CD4-positive, alpha-beta T cell treated with Interleukin-6 for 4 hours (primary cell): ENCODE results near the gene VASN.
A peak's percentile ranks its signal among the peaks of the same experiment; 100 is the strongest.
"Not testable (repeated sequence)": the region's sequence is repeated elsewhere in the genome, so short reads cannot be mapped to it uniquely, and the experiment has no call there.

ENCODE experiments used
- DNase-seq: peaks from one replicate; pipeline ENCODE4 v3.0.0-alpha.2; 2020; ENCODE audit warnings: mixed read lengths

VASN gene

DNA sequence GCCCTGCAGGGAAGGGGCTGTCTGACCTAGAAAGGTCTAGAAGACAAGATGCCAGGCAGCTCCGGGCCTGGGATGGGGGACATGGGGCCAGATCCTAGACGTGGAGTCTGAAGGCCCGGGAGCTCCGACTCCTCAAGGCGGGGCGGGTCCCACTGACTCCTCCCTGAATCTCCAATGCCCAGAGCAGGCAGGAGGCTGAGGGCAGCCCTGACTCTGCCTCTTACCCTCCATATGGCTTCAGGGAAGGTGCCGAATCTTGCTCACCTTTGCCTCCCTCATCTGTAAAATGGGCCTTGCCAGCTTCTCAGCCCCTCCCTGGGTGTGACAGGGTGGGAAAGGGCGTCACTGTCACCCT lies 14.8 kb downstream of the VASN start:
- no peak for DNase-seq

- DNase-seq, result no peak
Measured at GRCh38 chr16:4386951-4387565, 15.4 kb downstream of the VASN start.

- DNase-seq, result no peak
Measured at GRCh38 chr16:4387781-4388180, 16.1 kb downstream of the VASN start.

GRCh38 chr16:4388271-4389021 lies 16.8 kb downstream of the VASN start:
- DNase-seq, result no peak

- DNase-seq, result no peak
Measured at GRCh38 chr16:4389051-4389955, 17.7 kb downstream of the VASN start.

DNA sequence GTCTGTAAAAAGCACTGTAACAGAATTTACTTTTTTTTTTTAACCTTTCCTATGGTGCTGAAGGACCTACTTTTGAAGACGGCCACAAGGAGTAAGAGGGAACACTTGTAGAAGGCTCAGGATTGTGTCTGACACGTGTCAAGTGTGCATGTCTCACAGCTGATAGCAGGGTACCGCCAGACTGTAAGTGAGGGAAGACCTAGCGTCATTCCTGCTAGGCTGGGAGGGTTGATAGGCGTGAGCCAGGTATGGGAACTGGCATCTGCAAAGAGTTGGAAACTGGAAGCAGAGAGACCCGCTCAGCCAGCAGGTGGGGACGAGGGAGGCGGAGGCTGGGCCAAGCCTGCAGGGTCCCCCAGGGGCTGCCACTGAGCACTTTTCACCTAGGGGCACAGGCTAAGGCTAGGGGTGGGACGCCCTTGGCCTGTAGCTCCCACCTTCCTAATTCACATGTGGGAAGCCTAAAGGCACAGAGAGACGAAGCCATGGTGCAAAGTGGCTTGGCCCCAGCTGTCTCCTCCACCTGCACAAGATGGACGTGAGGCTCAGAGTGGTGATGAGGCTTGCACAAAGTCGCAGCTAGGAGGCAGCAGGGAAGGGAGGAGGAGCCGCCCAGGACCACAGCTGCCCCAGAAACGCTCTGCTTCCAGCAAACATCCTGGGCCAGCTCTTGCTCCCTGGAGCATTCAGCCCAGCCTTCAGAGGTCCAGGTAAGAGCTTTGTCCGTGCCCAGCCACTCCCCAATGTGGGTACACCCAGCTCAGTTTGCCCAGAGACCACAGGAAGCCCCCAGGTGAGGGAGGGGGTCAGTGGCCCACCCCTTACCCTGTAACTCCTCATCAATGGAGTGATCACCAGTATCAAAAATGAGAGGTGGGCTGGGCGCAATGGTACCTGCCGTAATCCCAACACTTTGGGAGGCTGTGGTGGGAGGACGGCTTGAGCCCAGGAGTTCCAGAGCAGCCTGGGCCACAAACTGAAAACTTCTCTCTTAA lies 18.9 kb downstream of the VASN start:
- DNase-seq, result no peak

DNA sequence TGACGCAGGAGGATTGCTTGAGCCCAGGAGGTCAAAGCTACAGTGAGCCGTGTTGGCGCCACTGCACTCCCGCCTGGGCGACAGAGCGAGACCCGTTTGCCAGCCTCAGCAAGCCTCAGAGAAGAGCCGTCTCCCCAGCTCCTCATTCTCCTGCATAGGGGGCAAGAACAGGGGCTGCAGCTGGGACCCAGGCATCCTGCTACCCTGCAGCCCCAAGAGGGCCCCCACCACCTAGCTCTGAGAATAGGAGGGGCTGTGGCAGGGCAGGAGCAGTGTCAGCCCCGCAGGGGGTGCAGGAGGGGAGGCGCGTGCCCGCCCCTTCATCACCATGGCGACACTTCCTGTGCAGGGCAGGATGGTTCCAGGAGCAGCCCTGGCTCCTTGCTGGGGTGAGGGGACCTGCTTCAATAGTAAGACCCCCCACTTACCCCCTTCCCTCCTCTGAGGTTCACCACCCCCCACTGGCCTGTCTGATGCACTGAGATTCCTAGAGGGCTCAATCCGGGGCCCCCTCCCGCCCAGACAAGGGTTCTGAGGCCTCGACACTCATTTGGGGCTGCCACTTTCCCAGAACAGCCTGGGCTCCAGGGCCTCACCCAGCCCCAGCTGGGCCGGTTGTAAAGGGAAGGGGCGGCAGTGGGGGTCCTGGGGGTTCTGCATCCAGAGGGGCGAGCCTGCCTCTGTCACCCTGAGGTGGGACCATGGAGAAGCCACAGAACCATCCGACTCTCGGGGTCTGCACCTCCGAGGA lies 20.2 kb downstream of the VASN start:
- DNase-seq, result peak; percentile 17

DNA sequence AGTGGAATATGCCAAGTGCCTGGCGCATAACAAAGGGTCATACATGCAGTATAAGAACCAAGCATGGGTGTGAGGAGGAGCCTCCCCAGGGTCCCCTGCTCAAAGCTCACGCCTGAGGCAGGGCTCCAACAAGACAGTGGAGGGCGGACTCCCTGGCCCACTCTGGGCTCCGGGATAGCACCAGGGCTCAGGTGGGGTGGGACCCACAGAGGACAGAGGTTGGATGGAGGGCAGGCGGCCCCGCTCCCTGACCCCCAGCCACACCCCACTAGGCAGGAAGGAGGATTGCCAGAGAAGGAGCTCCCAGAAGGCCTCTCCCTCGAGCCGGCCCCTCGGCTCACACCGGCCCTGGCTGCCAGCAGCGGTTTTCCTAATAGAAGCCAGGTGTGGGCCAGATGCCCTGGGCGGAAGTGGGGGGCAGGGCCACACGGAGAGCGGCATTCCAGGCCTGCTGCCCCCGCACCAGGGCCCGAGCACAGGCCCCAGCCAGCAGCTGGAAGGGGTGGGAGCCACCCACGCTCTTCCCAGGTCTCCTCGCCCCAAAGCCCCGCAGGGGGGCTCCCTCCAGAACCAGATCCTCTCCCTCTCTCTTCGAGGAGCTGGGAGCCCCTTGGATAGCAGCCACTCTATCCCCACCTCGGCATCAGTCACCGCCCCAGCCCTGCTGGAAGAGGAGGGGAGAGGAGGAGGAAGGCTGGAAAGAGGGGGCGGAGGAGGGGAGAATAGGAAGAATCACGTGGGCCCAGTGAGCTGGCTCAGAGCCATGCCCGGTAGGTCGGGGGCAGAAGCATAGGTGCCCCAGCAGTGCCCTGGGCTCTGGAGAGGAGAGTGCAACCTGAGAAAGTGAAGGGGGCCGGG lies 21.0 kb downstream of the VASN start:
- no peak for DNase-seq

- no peak for DNase-seq
Measured at GRCh38 chr16:4393240-4393600, 21.6 kb downstream of the VASN start.

DNA sequence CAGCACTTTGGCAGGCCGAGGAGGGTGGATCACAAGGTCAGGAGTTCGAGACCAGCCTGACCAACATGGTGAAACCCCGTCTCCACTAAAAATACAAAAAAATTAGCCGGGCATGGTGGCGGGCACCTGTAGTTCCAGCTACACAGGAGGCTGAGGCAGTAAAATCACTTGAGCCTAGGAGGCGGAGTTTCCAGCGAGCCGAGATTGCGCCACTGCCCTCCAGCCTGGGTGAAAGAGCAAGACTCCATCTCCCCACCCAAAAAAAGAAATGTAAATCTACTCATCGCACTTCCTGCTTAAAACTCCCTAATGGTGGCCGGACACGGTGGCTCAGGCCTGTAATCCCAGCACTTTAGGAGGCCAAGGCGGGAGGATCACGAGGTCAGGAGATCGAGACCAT lies 22.2 kb downstream of the VASN start:
- not testable (repeated sequence) for DNase-seq

DNA sequence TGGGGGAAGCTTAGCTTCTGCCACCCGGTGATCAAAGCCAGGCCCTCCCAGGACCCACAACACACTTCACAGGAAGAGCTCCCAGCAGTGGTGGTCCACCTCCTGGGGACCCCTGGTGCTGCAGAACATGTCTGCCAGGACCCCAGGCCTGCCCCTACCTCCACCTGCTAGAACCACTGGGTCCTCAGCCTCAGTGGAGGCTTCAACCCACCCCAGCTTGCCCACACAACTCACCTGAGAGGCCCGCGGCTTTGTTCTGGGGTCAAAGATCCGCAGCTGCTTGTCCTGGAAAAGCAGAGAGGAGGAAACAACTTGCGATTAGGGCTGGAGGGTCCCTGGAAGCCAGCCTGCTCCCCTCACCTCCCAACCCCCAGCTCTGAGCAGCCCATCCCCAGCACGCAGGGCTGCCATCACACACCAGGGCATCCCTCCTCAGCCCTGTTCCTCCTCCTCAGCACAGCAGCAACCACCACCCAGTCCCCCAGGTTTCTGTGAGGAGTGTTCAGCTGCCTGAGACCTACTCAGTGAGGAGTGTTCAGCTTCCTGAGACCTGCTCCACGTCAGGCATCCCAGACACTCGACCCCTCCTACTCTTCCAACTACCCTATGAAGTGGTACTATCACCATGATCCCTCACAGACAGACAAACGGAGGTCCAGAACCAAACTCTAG lies 23.5 kb downstream of the VASN start:
- DNase-seq, result no peak

DNA sequence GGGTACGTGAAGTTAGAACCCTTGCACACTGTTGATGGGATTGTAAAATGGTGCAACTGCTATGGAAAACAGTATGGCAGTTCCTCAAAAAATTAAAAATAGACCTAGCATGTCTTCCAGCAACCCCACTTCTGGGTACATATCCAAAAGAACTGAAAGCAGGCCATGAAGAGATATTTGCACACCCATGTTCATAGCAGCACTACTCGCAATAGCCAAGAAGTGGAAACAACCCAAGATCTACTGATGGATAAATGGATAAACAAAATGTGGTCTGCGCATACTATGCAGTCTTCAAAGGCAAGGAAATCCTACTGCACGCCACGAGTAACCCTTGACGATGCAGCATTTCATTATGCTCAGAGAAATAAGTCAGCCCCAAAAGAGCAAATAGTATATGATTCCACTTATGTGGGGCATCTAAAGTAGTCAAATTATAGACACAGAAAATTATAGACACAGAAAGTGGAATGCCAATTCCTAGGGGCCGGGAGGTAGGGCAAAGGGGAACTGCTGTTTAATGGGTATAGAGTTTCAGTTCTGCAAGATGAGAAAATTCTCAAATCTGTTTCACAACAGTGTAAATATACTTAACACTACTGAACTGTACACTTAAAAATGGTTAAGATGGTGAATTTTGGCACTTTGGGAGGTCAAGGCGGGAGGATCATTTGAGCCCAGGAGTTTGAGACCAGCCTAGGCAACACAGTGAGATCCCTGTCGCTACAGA lies 27.5 kb downstream of the VASN start:
- DNase-seq, result no peak

- DNase-seq, result no peak
Measured at GRCh38 chr16:4401094-4401501, 29.4 kb downstream of the VASN start.

- DNase-seq, result no peak
Measured at GRCh38 chr16:4401510-4401909, 29.9 kb downstream of the VASN start.

DNA sequence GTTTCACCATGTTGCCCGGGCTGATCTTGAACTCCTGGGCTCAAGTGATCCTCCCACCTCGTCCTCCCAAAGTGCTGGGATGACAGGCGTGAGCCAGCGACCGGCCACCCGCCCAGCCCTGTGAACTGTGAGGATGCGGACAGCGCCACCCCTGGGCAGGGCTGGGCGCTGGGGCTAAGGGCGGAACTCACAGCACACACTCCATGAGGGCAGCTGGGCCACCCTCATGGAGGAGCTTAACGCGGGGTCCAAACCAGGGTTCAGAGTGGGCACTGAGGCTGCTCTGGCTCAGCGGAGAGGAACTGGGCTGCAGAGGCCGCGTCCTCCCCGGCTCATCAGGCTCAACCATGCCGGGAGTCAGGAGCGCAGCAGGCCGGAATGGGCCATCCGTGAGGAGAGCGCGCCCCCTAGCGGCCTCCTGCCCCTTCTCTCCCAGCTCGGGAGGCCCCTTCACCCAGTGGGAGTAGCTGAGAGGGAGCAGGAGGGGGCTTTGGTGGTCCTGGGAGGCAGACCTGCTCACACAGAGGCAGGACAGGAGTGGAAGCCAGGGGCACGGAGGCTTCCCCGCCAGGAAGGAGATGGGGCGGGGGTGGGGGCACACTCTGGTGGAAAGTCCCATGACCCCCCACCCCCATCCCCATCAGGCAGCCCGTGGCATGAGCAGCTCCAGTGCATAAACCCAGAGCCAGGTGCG lies 30.9 kb downstream of the VASN start:
- peak; percentile 76 for DNase-seq

- DNase-seq, result no peak
Measured at GRCh38 chr16:4403133-4403949, 31.7 kb downstream of the VASN start.

DNA sequence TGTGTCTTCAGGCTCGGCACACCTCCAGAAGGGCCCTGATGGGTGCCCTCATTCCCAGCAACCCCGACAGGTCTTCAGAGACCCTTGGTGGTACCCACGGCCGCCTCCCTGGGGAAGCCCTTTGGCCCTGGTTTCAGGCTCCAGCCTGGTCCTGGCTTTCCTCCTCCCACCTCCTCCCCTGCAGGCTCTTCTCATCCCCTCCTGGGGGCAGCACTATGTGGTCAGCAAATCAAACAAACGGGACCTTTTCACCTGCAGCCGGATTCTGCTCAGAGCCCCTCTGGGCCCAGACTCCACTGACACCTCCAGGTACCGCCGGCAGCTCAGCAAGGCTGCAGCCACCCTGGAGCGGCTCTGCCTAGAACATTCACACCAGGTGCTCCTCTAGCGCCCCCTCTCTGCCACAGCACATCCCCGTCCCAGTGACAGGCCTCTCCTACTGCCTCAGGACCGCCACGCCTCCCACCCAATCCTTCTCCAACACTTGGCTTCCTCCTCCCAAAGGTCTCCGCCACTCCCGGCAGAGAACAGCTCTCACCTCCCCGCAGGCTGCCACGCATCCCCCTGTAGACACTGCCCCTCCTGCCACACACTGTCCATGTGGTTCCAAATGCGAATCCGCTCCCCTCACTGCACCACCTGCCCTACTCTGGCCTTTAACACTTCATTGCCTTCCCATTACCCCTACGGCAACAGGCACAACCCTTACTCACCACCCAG lies 32.8 kb downstream of the VASN start:
- peak; percentile 35 for DNase-seq
